HepG2 (cell line): ENCODE measurements around the gene COX7B. TPM values are rescaled to one million over a fixed set of nuclear protein-coding genes. Genes with fewer than 3 reads are reported as not detected.

ENCODE experiments used
- DRAP1 ChIP-seq: IDR thresholded peaks from 2 replicates; pipeline ENCODE4 v1.6.1; 2016; ENCODE audit warnings: missing genetic modification reagents, missing compliant biosample characterization
- E2F1 ChIP-seq: sonication (generic); formaldehyde crosslinking; IDR thresholded peaks from 2 replicates; pipeline ENCODE4 v1.5.0; 2020; ENCODE audit warnings: missing genetic modification reagents
- NAIF1 ChIP-seq: sonication (generic); formaldehyde crosslinking; IDR thresholded peaks from 2 replicates; pipeline ENCODE4 v1.5.0; 2020; ENCODE audit warnings: mild to moderate bottlenecking, missing genetic modification reagents, borderline replicate concordance
- NFKB2 ChIP-seq: sonication (generic); formaldehyde crosslinking; IDR thresholded peaks from 2 replicates; pipeline ENCODE4 v1.4.0; 2020; ENCODE audit warnings: missing genetic modification reagents, borderline replicate concordance
- TAF1 ChIP-seq: sonication (generic); formaldehyde crosslinking; IDR thresholded peaks from 2 replicates; pipeline ENCODE4 v1.4.0; 2020; ENCODE audit warnings: missing genetic modification reagents
- ZNF274 ChIP-seq: sonication (generic); formaldehyde crosslinking; IDR thresholded peaks from 2 replicates; pipeline ENCODE4 v1.5.1; 2020; ENCODE audit warnings: mild to moderate bottlenecking, missing genetic modification reagents
- ZNF574 ChIP-seq: sonication (generic); formaldehyde crosslinking; IDR thresholded peaks from 2 replicates; pipeline ENCODE4 v1.4.0; 2020; ENCODE audit warnings: missing genetic modification reagents
- ZNF614 ChIP-seq: IDR thresholded peaks from 2 replicates; pipeline ENCODE4 v1.6.1; 2018; ENCODE audit warnings: missing biosample characterization, missing genetic modification reagents, inconsistent platforms, borderline replicate concordance
- ZNF687 ChIP-seq: sonication (generic); formaldehyde crosslinking; IDR thresholded peaks from 2 replicates; pipeline ENCODE4 v1.5.1; 2020; ENCODE audit warnings: mild to moderate bottlenecking, missing genetic modification reagents, moderate library complexity
- polyA plus RNA-seq, 8 experiments: library from polyadenylated mRNA; depleted of rRNA in 3 of 8; stranded (reverse) in 7 of 8; unstranded in 1 of 8; fragments of >200 nt; fragmentation: Illumina TruSeq in 4 of 8; extraction: Trizol in 4 of 8; gene quantifications; 2 replicates each; pipeline versions ENCODE4 v1.2.1 to v1.2.3, GENCODE V29; 2011 to 2016; ENCODE audit warnings: low read depth in 4 of 8, missing spikeins in 1 of 8, mixed read lengths in 1 of 8; ENCODE audit not compliant: insufficient read depth in 1 of 8
- total RNA-seq, 5 experiments: library from RNA; depleted of rRNA; stranded (reverse); fragments of >200 nt; fragmentation: Illumina TruSeq; extraction: Trizol; gene quantifications; 2 replicates each; pipeline ENCODE4 v1.2.3, GENCODE V29; 2016; ENCODE audit warnings: low read depth in 1 of 5
- TF ChIP-seq, protein P1 (sequence below): sonication (generic); formaldehyde crosslinking; IDR thresholded peaks from 2 replicates; pipeline ENCODE4 v1.4.0; 2020; ENCODE audit warnings: missing genetic modification reagents
- TF ChIP-seq, protein P2 (sequence below), 2 experiments: fragments of 450-650 bp in 1 of 2; sonication (generic) in 1 of 2; formaldehyde crosslinking; IDR thresholded peaks; 2 replicates each; pipeline versions ENCODE4 v1.5.0 to v1.8.0; 2020 to 2022; ENCODE audit warnings: mild to moderate bottlenecking in 1 of 2, missing genetic modification reagents in 1 of 2
- TF ChIP-seq, protein P3 (sequence below): sonication (generic); formaldehyde crosslinking; conservative IDR thresholded peaks from 2 replicates; pipeline ENCODE4 v1.4.0; 2020; ENCODE audit warnings: missing genetic modification reagents

Gene COX7B
- total and polyA plus RNA-seq, 2 of the 13 experiments (the other 11 are each of a cell fraction or from before 2014, with no cell fraction given) = 375 to 635 TPM

DNA sequence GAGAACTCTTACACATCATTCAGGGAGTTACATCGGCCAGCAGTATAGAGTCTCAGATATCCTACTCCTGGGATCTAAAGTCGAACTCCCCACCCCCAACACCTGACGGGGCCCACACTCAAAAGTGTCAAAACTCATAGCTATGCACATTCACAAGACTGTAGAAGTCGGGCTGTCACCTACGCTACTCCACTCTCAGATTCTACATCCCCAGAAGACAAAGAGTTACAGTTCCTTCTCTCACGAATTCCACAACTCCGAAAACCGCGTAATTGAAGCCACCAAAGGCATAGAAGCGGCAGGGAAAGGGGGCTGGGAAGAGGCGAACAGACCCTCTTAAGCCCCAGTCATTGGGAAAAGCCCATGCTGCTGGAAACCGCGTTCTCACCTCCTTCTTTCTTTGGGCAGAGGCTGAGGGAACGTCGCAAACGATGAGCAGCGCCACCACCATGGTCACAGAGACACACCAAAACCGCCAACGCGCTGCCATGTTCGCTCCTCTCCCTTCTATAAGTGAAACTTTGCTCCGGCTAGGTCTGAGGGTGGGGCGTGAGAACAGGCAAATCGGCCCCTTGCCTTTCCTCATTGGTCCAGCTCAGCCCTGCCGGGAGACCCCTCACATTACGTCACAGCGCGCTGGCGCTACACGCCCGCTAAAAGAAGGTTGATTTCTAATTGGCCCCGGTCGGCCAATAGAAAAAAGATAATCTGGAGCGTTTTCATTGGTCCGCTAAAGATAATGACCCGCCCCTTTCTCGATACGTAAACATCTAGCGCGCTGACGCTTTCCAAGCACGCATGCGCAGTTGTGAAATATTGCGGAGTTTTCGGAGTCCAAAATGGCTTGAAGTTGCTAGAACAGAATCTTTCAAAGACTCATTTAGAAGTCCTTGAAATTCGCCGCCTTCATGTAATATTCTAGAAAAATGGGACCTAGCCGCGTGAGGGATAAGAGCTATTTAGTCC, 4.1 kb upstream of the COX7B start, which contains the start of gene MAGT1 (continued):
- TF ChIP-seq ZNF614 (CRISPR knock-in tag) = 0 out of 2 replicates have a peak, but pooled peaks have one; percentile 10
- peak; percentile 54 for TF ChIP-seq ZNF687
- 0 out of 2 replicates have a peak, but pooled peaks have one; percentile 21 for TF ChIP-seq DRAP1 (CRISPR knock-in tag)
- TF ChIP-seq NAIF1 = 0 out of 2 replicates have a peak, but pooled peaks have one; percentile 35
- TF ChIP-seq TAF1 (CRISPR knock-in tag) = peak; percentile 69
- TF ChIP-seq ZNF274 = no peak
- TF ChIP-seq, protein P1, sequence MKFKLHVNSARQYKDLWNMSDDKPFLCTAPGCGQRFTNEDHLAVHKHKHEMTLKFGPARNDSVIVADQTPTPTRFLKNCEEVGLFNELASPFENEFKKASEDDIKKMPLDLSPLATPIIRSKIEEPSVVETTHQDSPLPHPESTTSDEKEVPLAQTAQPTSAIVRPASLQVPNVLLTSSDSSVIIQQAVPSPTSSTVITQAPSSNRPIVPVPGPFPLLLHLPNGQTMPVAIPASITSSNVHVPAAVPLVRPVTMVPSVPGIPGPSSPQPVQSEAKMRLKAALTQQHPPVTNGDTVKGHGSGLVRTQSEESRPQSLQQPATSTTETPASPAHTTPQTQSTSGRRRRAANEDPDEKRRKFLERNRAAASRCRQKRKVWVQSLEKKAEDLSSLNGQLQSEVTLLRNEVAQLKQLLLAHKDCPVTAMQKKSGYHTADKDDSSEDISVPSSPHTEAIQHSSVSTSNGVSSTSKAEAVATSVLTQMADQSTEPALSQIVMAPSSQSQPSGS (CRISPR knock-in tag) = peak; percentile 78
- TF ChIP-seq, protein P2, sequence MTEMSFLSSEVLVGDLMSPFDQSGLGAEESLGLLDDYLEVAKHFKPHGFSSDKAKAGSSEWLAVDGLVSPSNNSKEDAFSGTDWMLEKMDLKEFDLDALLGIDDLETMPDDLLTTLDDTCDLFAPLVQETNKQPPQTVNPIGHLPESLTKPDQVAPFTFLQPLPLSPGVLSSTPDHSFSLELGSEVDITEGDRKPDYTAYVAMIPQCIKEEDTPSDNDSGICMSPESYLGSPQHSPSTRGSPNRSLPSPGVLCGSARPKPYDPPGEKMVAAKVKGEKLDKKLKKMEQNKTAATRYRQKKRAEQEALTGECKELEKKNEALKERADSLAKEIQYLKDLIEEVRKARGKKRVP (CRISPR knock-in tag; IDR thresholded peaks at IDR 0.05) = 0 out of 4 replicates have a peak, but pooled peaks of 1 of the 2 experiments have one; percentile 20
- peak; percentile 42; the same call in 1 of the 2 replicates for TF ChIP-seq NFKB2
- 0 out of 2 replicates have a peak, but pooled peaks have one; percentile 29 for TF ChIP-seq E2F1
- TF ChIP-seq, protein P3, sequence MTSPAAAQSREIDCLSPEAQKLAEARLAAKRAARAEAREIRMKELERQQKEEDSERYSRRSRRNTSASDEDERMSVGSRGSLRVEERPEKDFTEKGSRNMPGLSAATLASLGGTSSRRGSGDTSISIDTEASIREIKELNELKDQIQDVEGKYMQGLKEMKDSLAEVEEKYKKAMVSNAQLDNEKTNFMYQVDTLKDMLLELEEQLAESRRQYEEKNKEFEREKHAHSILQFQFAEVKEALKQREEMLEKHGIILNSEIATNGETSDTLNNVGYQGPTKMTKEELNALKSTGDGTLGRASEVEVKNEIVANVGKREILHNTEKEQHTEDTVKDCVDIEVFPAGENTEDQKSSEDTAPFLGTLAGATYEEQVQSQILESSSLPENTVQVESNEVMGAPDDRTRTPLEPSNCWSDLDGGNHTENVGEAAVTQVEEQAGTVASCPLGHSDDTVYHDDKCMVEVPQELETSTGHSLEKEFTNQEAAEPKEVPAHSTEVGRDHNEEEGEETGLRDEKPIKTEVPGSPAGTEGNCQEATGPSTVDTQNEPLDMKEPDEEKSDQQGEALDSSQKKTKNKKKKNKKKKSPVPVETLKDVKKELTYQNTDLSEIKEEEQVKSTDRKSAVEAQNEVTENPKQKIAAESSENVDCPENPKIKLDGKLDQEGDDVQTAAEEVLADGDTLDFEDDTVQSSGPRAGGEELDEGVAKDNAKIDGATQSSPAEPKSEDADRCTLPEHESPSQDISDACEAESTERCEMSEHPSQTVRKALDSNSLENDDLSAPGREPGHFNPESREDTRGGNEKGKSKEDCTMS (CRISPR knock-in tag) = no peak
- TF ChIP-seq ZNF574 (CRISPR knock-in tag) = 0 out of 2 replicates have a peak, but pooled peaks have one; percentile 26
